OCI-LY3 (cell line): ENCODE measurements around the gene EMID1.

Experiments
- H2AFZ ChIP-seq: fragments of 200-600, 300-600 bp; shearing (Covaris generic); 2 replicates; pipeline ENCODE4 v1.6.0; 2014; ENCODE audit warnings: antibody characterized with exemption, low read depth, low read length
- H3K27ac ChIP-seq: fragments of 200-600, 300-600 bp; sonication (generic); 2 replicates; pipeline ENCODE4 v1.5.1; 2014; ENCODE audit warnings: mild to moderate bottlenecking, low read length, moderate library complexity, mixed read lengths
- H3K27me3 ChIP-seq: fragments of 200-600, 300-600 bp; sonication (generic); 2 replicates; pipeline ENCODE4 v1.6.1; 2014; ENCODE audit warnings: low read depth, low read length, mixed read lengths
- H3K36me3 ChIP-seq: fragments of 200-600, 300-600 bp; sonication (generic); replicated peaks from 2 replicates; pipeline ENCODE3; 2014; ENCODE audit warnings: low read depth, low read length, mixed read lengths
- H3K4me1 ChIP-seq: fragments of 300-600, 200-600 bp; sonication (generic); 2 replicates; pipeline ENCODE4 v1.6.1; 2014; ENCODE audit warnings: low read length, mixed read lengths
- H3K4me2 ChIP-seq: fragments of 200-600, 300-600 bp; sonication (generic); 2 replicates; pipeline ENCODE4 v1.6.1; 2014; ENCODE audit warnings: low read length, mixed read lengths
- H3K4me3 ChIP-seq: fragments of 300-600, 200-600 bp; sonication (generic); 2 replicates; pipeline ENCODE4 v1.5.1; 2014; ENCODE audit warnings: antibody characterized with exemption, mild to moderate bottlenecking, low read length, moderate library complexity
- H3K79me2 ChIP-seq: fragments of 300-600, 200-600 bp; shearing (Covaris generic); 2 replicates; pipeline ENCODE4 v1.6.1; 2014; ENCODE audit warnings: mild to moderate bottlenecking, low read length, mixed read lengths
- H3K9ac ChIP-seq: fragments of 300-600, 200-600 bp; shearing (Covaris generic); 2 replicates; pipeline ENCODE4 v1.6.0; 2014; ENCODE audit warnings: mild to moderate bottlenecking, low read length, moderate library complexity
- H3K9me3 ChIP-seq: fragments of 200-600, 300-600 bp; shearing (Covaris generic); 2 replicates; pipeline ENCODE4 v1.6.1; 2014; ENCODE audit warnings: low read length, mixed read lengths; ENCODE audit not compliant: insufficient read depth
- H4K20me1 ChIP-seq: fragments of 200-600, 300-600 bp; sonication (generic); 2 replicates; pipeline ENCODE4 v1.6.1; 2016; ENCODE audit warnings: low read length, mixed read lengths; ENCODE audit not compliant: insufficient read depth
- EZH2phosphoT487 ChIP-seq: fragments of 200-600 bp; shearing (Covaris generic); IDR thresholded peaks from 2 replicates; pipeline ENCODE4 v1.6.1; 2018; ENCODE audit warnings: antibody characterized with exemption, mixed run types, low read depth
- TF ChIP-seq, protein P1 (sequence below): fragments of 200-600, 300-600 bp; sonication (generic); IDR thresholded peaks from 2 replicates; pipeline ENCODE4 v1.5.1; 2014; ENCODE audit warnings: antibody characterized with exemption, low read length, low read depth

Gene EMID1

DNA sequence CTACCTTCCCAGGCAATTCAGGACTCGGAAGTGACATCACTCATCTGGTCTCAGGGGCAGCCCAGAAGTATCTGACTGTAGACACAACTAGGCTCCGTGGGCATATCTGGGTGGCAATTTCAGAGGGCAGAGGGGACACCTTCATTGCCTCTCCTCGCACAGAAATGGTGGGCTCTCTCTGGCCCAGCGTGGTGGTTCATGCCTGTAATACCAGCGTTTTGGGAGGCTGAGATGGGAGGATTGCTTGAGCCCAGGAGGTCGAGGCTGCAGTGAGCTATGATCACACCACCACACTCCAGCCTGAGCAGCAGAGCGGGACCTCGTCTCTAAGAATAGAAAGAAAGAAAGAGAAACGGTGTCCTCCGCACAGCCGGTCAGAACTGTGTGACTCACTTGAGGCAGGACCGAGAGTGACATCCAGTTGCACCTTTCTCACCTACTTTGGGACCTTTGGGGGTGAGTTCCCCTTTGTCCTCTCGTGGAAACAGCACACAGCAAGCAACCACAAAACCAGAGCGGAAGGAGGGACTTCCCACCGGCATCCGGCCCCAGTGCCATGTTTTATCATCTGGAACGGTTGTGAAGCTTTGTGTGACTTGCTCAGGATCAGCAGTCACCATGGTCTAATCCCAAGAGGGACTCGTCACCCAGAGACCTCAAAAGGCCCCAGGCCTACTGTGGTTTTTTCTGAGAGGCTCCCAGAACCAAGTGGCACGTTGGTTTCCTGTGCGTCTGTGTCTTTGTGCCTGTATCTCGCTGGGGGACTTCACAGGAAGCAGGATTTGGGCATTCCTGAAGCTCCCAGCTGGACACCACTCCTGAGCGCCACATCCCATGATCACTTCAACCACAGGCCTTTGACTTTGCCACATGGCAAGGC, 38.4 kb upstream of the EMID1 start:
- H3K4me2 ChIP-seq: peak overlapping the region; percentile 94
- no peak for TF ChIP-seq EZH2phosphoT487
- TF ChIP-seq, protein P1, sequence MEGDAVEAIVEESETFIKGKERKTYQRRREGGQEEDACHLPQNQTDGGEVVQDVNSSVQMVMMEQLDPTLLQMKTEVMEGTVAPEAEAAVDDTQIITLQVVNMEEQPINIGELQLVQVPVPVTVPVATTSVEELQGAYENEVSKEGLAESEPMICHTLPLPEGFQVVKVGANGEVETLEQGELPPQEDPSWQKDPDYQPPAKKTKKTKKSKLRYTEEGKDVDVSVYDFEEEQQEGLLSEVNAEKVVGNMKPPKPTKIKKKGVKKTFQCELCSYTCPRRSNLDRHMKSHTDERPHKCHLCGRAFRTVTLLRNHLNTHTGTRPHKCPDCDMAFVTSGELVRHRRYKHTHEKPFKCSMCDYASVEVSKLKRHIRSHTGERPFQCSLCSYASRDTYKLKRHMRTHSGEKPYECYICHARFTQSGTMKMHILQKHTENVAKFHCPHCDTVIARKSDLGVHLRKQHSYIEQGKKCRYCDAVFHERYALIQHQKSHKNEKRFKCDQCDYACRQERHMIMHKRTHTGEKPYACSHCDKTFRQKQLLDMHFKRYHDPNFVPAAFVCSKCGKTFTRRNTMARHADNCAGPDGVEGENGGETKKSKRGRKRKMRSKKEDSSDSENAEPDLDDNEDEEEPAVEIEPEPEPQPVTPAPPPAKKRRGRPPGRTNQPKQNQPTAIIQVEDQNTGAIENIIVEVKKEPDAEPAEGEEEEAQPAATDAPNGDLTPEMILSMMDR: no peak
- no peaks in the 10 kb centered on the region for H3K36me3 ChIP-seq
- H3K27ac ChIP-seq: no peak overlapping the region
- no peaks in the 10 kb centered on the region for H3K79me2 ChIP-seq
- H4K20me1 ChIP-seq: peaks cover 9% of the 10 kb centered on the region; the same call in 1 of the 2 replicates
- H3K9ac ChIP-seq: no peak overlapping the region
- no peaks in the 10 kb centered on the region for H3K9me3 ChIP-seq
- peak overlapping the region; percentile 20; the same call in 1 of the 2 replicates for H2AFZ ChIP-seq
- H3K4me3 ChIP-seq: peak overlapping the region; percentile 62
- peaks cover 52% of the 10 kb centered on the region for H3K27me3 ChIP-seq
- H3K4me1 ChIP-seq: peaks cover 20% of the 10 kb centered on the region

DNA sequence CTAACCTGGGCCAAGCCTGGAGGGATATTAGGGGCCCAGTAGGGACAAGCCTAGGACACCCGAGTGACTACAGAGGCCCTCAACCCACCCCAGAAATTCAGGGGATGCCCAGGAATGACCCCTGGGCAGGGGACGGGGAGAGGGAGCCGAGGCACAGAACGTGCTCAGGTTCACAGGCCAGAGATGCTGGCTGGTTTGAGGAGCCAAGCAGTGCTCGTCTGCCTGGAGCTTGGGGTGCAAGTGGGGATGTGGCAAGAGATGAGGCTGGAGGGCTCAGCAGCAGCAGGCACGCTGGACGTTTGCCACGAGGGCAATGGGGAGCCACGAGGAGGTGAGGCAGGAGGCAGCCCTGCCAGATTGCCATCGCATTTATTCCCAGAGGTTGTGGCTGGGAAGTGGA, 34.0 kb upstream of the EMID1 start:
- TF ChIP-seq EZH2phosphoT487: no peak
- TF ChIP-seq, protein P1: no peak
- Histone ChIP-seq H4K20me1 (peaks cover 8% of the 10 kb centered on the region; the same call in 1 of the 2 replicates), H3K4me1 (peaks cover 12% of the 10 kb centered on the region), H3K79me2 (no peaks in the 10 kb centered on the region), H3K27ac (no peak overlapping the region), H3K36me3 (no peaks in the 10 kb centered on the region), H3K27me3 (peaks cover 46% of the 10 kb centered on the region), H3K9me3 (peaks cover 15% of the 10 kb centered on the region), H3K9ac (no peak overlapping the region), H3K4me3 (no peak overlapping the region), H2AFZ (no peak overlapping the region), H3K4me2 (no peak overlapping the region)

DNA sequence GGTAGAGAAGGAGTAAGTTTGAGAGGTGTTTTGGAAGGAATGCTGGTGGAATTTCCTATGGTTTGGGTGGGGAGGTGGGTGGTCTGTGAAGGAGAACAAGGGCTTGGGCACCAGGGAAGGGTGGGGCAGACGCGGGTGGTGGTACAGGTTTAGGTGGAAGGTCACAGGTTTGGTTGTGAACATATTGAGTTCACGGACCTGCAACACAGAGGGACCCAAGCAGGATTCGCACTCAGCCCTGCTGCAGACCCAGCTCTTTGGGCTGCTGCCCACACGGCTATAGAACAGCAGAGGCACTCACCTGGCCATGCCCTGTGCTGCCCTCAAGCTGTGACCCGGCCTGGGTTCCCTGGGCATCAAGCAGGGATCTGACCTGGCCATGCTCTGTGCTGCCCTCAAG, 33.5 kb upstream of the EMID1 start:
- H3K27ac ChIP-seq: no peak overlapping the region
- H3K79me2 ChIP-seq: no peaks in the 10 kb centered on the region
- no peak overlapping the region for H2AFZ ChIP-seq
- H3K9me3 ChIP-seq: peaks cover 15% of the 10 kb centered on the region
- no peak overlapping the region for H3K4me2 ChIP-seq
- no peak overlapping the region for H3K4me3 ChIP-seq
- TF ChIP-seq EZH2phosphoT487: no peak
- TF ChIP-seq, protein P1: no peak
- peaks cover 3% of the 10 kb centered on the region; the same call in 1 of the 2 replicates for H4K20me1 ChIP-seq
- H3K36me3 ChIP-seq: no peaks in the 10 kb centered on the region
- H3K9ac ChIP-seq: no peak overlapping the region
- peaks cover 7% of the 10 kb centered on the region for H3K4me1 ChIP-seq
- peaks cover 44% of the 10 kb centered on the region for H3K27me3 ChIP-seq

DNA sequence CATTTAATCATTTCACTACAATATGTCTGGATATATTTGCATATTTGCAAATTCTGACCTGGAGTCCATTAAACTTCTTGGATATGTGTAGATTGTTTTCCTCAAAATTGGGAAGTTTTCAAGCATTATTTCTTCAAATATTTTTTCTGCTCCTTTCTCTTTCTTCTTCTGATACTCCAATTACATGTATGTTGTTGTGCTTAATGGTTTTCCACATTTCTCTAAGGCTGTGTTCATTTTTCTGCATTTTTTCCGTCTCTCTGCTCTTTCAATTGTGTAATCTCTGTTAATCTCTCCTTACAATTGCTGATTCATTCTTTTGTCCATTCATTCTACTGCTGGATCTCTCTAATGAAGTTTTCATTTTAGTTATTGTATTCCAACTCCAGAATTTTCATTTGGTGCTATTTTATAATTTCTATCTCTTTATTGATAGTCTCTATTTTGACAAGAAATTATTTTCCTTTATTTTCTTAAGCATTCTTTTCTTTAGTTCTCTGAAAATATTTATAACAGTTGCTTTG, 30.3 kb upstream of the EMID1 start:
- Histone ChIP-seq H2AFZ (no peak overlapping the region), H3K36me3 (no peaks in the 10 kb centered on the region)

More for the DNA sequence above, 30.3 kb upstream of the EMID1 start:
- Histone ChIP-seq H3K4me1 (no peaks in the 10 kb centered on the region), H3K27ac (no peak overlapping the region), H3K4me3 (no peak overlapping the region), H3K4me2 (no peak overlapping the region), H4K20me1 (no peaks in the 10 kb centered on the region), H3K27me3 (peaks cover 37% of the 10 kb centered on the region), H3K79me2 (no peaks in the 10 kb centered on the region), H3K9ac (no peak overlapping the region), H3K9me3 (peaks cover 15% of the 10 kb centered on the region)
- TF ChIP-seq, protein P1: no peak
- no peak for TF ChIP-seq EZH2phosphoT487
